AG04450 (cell line): ENCODE results near the gene TET1. TPM values are rescaled to one million over a fixed set of nuclear protein-coding genes. Genes with fewer than 3 reads are reported as not detected.

ENCODE experiments used
- CTCF ChIA-PET: fragments of 300-600, 350-600 bp; formaldehyde crosslinking; extraction: SDS; loops from one replicate; lab custom pipeline; 2022; ENCODE audit warnings: antibody characterized with exemption, inconsistent platforms; lab: Charles Lee
- POLR2A ChIA-PET: fragments of 350-600 bp; formaldehyde crosslinking; extraction: SDS; loops from one replicate; lab custom pipeline; 2021; ENCODE audit warnings: antibody characterized with exemption, inconsistent platforms; lab: Yijun Ruan, JAX
- DNase-seq: peaks from one replicate; pipeline ENCODE4 v3.0.0-alpha.2; 2011; ENCODE audit warnings: low read depth, low spot score
- H3K27ac ChIP-seq: one replicate; pipeline ENCODE4 v1.5.1; 2012; ENCODE audit warnings: low read depth, low read length, control low read depth
- H3K27me3 ChIP-seq: one replicate; pipeline ENCODE4 v1.6.0; 2012; ENCODE audit warnings: low read length; ENCODE audit not compliant: control insufficient read depth, insufficient read depth
- H3K4me3 ChIP-seq: 2 replicates; pipeline ENCODE4 v1.5.1; 2011; ENCODE audit warnings: mild to moderate bottlenecking, low read depth, low read length, control low read depth
- H3K9me3 ChIP-seq: 2 replicates; pipeline ENCODE4 v1.5.1; 2012; ENCODE audit warnings: low read length; ENCODE audit not compliant: control insufficient read depth, insufficient read depth
- CTCF ChIP-seq: IDR thresholded peaks from 2 replicates; pipeline ENCODE4 v1.5.1; 2011; ENCODE audit warnings: low read depth, low read length, control low read depth, inconsistent platforms
- polyA plus RNA-seq: library from polyadenylated mRNA; depleted of rRNA; stranded (reverse); fragments of >200 nt; gene quantifications from 2 replicates; pipeline ENCODE4 v1.2.3, GENCODE V29; 2011

TET1 gene
- polyA plus RNA-seq, 1 experiment = 3.4 TPM

GRCh38 chr10:68559841-68560185, 324 bp upstream of the TET1 start:
- H3K27ac ChIP-seq = no peak overlapping the region
- TF ChIP-seq CTCF = no peak
- H3K4me3 ChIP-seq = peak overlapping the region; percentile 77
- H3K27me3 ChIP-seq = no peaks in the 10 kb centered on the region
- H3K9me3 ChIP-seq = no peaks in the 10 kb centered on the region
- ChIA-PET CTCF (interaction anchor here (1.0 to 1.5 kb wide), 2 partner anchors 9 to 153 kb away, joined by 3 to 13 read pairs; partner anchors contain the start of gene RUFY2), POLR2A (interaction anchor here (0.5 to 3.0 kb wide), 6 partner anchors 10 to 228 kb away, joined by 3 to 21 read pairs (median 3); partner anchors contain the start of genes CCAR1 and HNRNPH3)
- DNase-seq = no peak

GRCh38 chr10:68560943-68561864, 1.1 kb downstream of the TET1 start:
- CTCF ChIA-PET = interaction anchor here (0.6 kb wide), 1 partner anchor 70 kb away, joined by 7 read pairs; no protein-coding TSS in a partner anchor
- no peak for DNase-seq
- H3K27me3 ChIP-seq = no peaks in the 10 kb centered on the region
- TF ChIP-seq CTCF = no peak
- POLR2A ChIA-PET = interaction anchor here (0.6 to 3.0 kb wide), 2 partner anchors 40 to 46 kb away, joined by 3 to 21 read pairs; no protein-coding TSS in a partner anchor
- peak overlapping the region; percentile 31 for H3K27ac ChIP-seq
- peak overlapping the region; percentile 77 for H3K4me3 ChIP-seq
- no peaks in the 10 kb centered on the region for H3K9me3 ChIP-seq

GRCh38 chr10:68561865-68562649, 1.9 kb downstream of the TET1 start:
- H3K27me3 ChIP-seq = no peaks in the 10 kb centered on the region
- H3K9me3 ChIP-seq = no peaks in the 10 kb centered on the region
- ChIA-PET POLR2A (interaction anchor here (0.6 to 3.0 kb wide), 3 partner anchors 39 to 158 kb away, joined by 3 to 21 read pairs (median 5); no protein-coding TSS in a partner anchor), CTCF (interaction anchor here (0.6 to 1.7 kb wide), 2 partner anchors 12 to 69 kb away, joined by 7 to 8 read pairs; no protein-coding TSS in a partner anchor)
- no peak for DNase-seq
- no peak for TF ChIP-seq CTCF
- peak overlapping the region; percentile 21 for H3K27ac ChIP-seq
- H3K4me3 ChIP-seq = peak overlapping the region; percentile 77

DNA sequence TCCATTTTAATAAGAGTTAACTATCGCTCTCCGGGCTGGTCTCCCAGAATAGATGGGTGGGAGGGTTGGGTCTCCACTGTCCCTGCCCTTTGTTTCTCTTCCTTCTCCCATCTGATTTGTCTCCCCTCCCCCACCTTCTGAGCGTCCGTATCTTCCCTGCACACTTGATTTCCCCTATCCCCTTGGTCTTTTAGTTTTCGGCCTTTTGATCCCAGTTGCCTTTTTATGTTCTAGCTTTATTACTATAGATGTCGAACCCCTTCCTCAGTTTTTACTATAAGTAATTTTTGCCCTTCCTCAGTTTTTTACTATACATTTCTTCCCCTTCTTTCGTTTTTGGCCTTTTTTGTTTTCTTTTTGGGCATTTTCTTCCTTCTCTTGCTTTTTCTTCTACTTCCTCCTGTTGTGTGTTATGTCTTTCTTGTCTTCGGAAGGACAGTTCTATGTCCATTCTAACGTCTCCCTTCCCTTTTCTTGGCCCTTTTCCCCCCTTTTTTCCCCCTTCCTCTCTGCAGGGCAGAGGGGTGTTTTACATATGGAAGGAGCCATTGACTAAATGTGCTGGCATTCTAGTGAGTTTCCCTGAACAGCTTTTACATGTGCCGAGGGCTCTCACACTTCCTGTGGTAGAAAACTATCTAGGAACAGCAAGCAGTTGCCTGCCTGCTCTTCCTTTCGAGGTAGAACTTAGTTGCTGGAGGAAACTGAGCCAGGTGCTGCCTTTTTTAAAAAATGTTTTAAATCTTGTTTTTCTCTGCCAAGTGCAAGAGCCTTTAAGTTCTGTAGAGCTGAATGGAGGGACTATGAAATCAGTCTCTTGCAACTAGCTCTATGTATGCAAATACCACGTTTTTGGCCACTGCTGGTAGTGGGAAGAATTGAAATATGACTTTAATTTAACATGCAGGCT, 2.8 kb downstream of the TET1 start:
- no peaks in the 10 kb centered on the region for H3K27me3 ChIP-seq
- ChIA-PET CTCF (interaction anchor here (1.7 kb wide), 1 partner anchor 13 kb away, joined by 8 read pairs; no protein-coding TSS in a partner anchor), POLR2A (no interaction called here)
- no peaks in the 10 kb centered on the region for H3K9me3 ChIP-seq
- H3K4me3 ChIP-seq = peak overlapping the region; percentile 77
- no peak for DNase-seq
- TF ChIP-seq CTCF = no peak
- H3K27ac ChIP-seq = peak overlapping the region; percentile 75
